HepG2 (cell line): ENCODE results near the gene ZFP36L2. TPM values are rescaled to one million over a fixed set of nuclear protein-coding genes. Genes with fewer than 3 reads are reported as not detected.

Source experiments
- ATAC-seq: fragments of 200-7000 bp; cut with Tn5 transposase; 3 replicates; pipeline ENCODE4 v1.9.1; 2020; ENCODE audit warnings: mild to moderate bottlenecking, moderate library complexity
- BruUV-seq: library from RNA; stranded (reverse); fragments of 400-500 nt; replicated peaks from 2 replicates; lab custom pipeline; 2021; lab: Mats Ljungman, UMichigan
- CTCF ChIA-PET: fragments of 300-600 bp; formaldehyde crosslinking; extraction: SDS; loops from one replicate; lab custom pipeline; 2021; ENCODE audit warnings: low total read pairs, inconsistent platforms, low intra/inter-chr PET ratio; lab: Yijun Ruan, JAX
- POLR2A ChIA-PET: fragments of 350-600 bp; sonication (Branson Sonifier 250); formaldehyde crosslinking; loops from one replicate; lab custom pipeline; 2020; ENCODE audit warnings: antibody characterized with exemption, inconsistent platforms; lab: Yijun Ruan, JAX
- DNase-seq: peaks from one replicate; pipeline ENCODE4 v3.0.0-alpha.2; 2015; ENCODE audit warnings: low spot score
- FAIRE-seq: peaks from 3 replicates; lab custom pipeline; 2011; peaks lifted over from hg19 to GRCh38; lab: Jason Lieb, UNC
- H2AFZ ChIP-seq: one replicate; pipeline ENCODE4 v1.6.1; 2011; ENCODE audit warnings: low read length, inconsistent platforms
- H3K27ac ChIP-seq: fragments of 300-600 bp; 3 replicates; pipeline ENCODE4 v1.8.0; 2011; ENCODE audit warnings: mixed run types, mild to moderate bottlenecking, mixed read lengths, low read length, inconsistent platforms; ENCODE audit not compliant: insufficient read depth; ENCODE audit errors: extremely low read length
- H3K27me3 ChIP-seq, 2 experiments: fragments of 200-600 bp in 1 of 2; 2 replicates in 1 of 2; 3 replicates in 1 of 2; pipeline versions ENCODE4 v1.6.0 to v1.8.0; 2011; ENCODE audit warnings: low read length in 2 of 2, mild to moderate bottlenecking in 2 of 2, moderate library complexity in 2 of 2, inconsistent platforms in 1 of 2; ENCODE audit not compliant: insufficient read depth in 2 of 2, control insufficient read depth in 1 of 2
- H3K36me3 ChIP-seq, 2 experiments: fragments of 200-600 bp in 1 of 2; replicated peaks in 1 of 2; 2 replicates in 1 of 2; 3 replicates in 1 of 2; pipeline versions ENCODE4 v1.5.1 to v1.8.0; 2011; ENCODE audit warnings: low read length in 2 of 2, inconsistent platforms in 1 of 2; ENCODE audit not compliant: insufficient read depth in 2 of 2, control insufficient read depth in 1 of 2
- H3K4me1 ChIP-seq: 2 replicates; pipeline ENCODE4 v1.5.1; 2012; ENCODE audit warnings: low read length, inconsistent platforms; ENCODE audit not compliant: insufficient read depth
- H3K4me2 ChIP-seq: 2 replicates; pipeline ENCODE4 v1.6.0; 2011; ENCODE audit warnings: low read depth, low read length, inconsistent platforms
- H3K4me3 ChIP-seq, 3 experiments: fragments of 200-600 bp in 1 of 3; sonication (generic), shearing (Covaris generic) in 1 of 3; replicated peaks in 1 of 3; 2 replicates each; pipeline ENCODE4 v1.5.1; 2011 to 2016; ENCODE audit warnings: low read length in 3 of 3, inconsistent platforms in 2 of 3, low read depth in 2 of 3, mild to moderate bottlenecking in 2 of 3, control low read depth in 1 of 3, mixed read lengths in 1 of 3; ENCODE audit not compliant: insufficient read depth in 1 of 3
- H3K79me2 ChIP-seq: one replicate; pipeline ENCODE4 v1.6.1; 2011; ENCODE audit warnings: low read length, inconsistent platforms; ENCODE audit not compliant: insufficient read depth
- H3K9ac ChIP-seq: 2 replicates; pipeline ENCODE4 v1.6.0; 2011; ENCODE audit warnings: mild to moderate bottlenecking, low read depth, low read length, inconsistent platforms; ENCODE audit not compliant: insufficient read depth
- H3K9me3 ChIP-seq: 2 replicates; pipeline ENCODE4 v1.5.1; 2012; ENCODE audit warnings: mild to moderate bottlenecking, low read length
- H4K20me1 ChIP-seq: 2 replicates; pipeline ENCODE4 v1.6.0; 2011; ENCODE audit warnings: inconsistent platforms, mild to moderate bottlenecking, low read length, moderate library complexity; ENCODE audit not compliant: insufficient read depth
- BCL6 ChIP-seq: IDR thresholded peaks from 2 replicates; pipeline ENCODE4 v1.6.1; 2016; ENCODE audit warnings: missing genetic modification reagents, missing compliant biosample characterization
- ELF1 ChIP-seq: sonication (generic); formaldehyde crosslinking; IDR thresholded peaks from 2 replicates; pipeline ENCODE4 v1.4.0; 2020; ENCODE audit warnings: missing genetic modification reagents
- HOXD1 ChIP-seq: sonication (generic); formaldehyde crosslinking; IDR thresholded peaks from 2 replicates; pipeline ENCODE4 v1.5.0; 2020; ENCODE audit warnings: missing genetic modification reagents
- KDM5A ChIP-seq: fragments of 200-600 bp; sonication (generic); IDR thresholded peaks from 2 replicates; pipeline ENCODE4 v1.7.0; 2018; ENCODE audit warnings: antibody characterized with exemption, mild to moderate bottlenecking, low read length, borderline replicate concordance
- NAIF1 ChIP-seq: sonication (generic); formaldehyde crosslinking; IDR thresholded peaks from 2 replicates; pipeline ENCODE4 v1.5.0; 2020; ENCODE audit warnings: mild to moderate bottlenecking, missing genetic modification reagents, borderline replicate concordance
- SOX5 ChIP-seq: IDR thresholded peaks from 2 replicates; pipeline ENCODE4 v1.6.1; 2016; ENCODE audit warnings: borderline replicate concordance
- SP5 ChIP-seq: IDR thresholded peaks from 2 replicates; pipeline ENCODE4 v1.6.1; 2016; ENCODE audit warnings: low read depth, borderline replicate concordance
- ZBTB7A ChIP-seq: sonication (generic); formaldehyde crosslinking; IDR thresholded peaks from 2 replicates; pipeline ENCODE4 v1.8.0; 2022; ENCODE audit warnings: mild to moderate bottlenecking, missing genetic modification reagents
- ZKSCAN8 ChIP-seq: IDR thresholded peaks from 2 replicates; pipeline ENCODE4 v1.6.1; 2016; ENCODE audit warnings: borderline replicate concordance, missing genetic modification reagents, missing compliant biosample characterization
- ZNF12 ChIP-seq: sonication (generic); formaldehyde crosslinking; IDR thresholded peaks from 2 replicates; pipeline ENCODE4 v1.5.0; 2020; ENCODE audit warnings: missing genetic modification reagents
- ZNF335 ChIP-seq: sonication (generic); formaldehyde crosslinking; IDR thresholded peaks from 2 replicates; pipeline ENCODE4 v1.4.0; 2020; ENCODE audit warnings: missing genetic modification reagents
- ZNF510 ChIP-seq: sonication (generic); formaldehyde crosslinking; IDR thresholded peaks from 2 replicates; pipeline ENCODE4 v1.4.0; 2020; ENCODE audit warnings: low read depth, mild to moderate bottlenecking, missing genetic modification reagents
- ZNF563 ChIP-seq: sonication (generic); formaldehyde crosslinking; IDR thresholded peaks from 2 replicates; pipeline ENCODE4 v1.8.0; 2022; ENCODE audit warnings: mild to moderate bottlenecking, moderate library complexity, missing genetic modification reagents
- ZNF569 ChIP-seq: sonication (generic); formaldehyde crosslinking; IDR thresholded peaks from 2 replicates; pipeline ENCODE4 v1.5.0; 2020; ENCODE audit warnings: mild to moderate bottlenecking, missing genetic modification reagents, moderate library complexity, borderline replicate concordance
- WGBS: methylation state at CpG from one replicate; pipeline ENCODE4 v1.1.6; 2017; ENCODE audit warnings: low lambda C conversion rate; 5-methylcytosine and 5-hydroxymethylcytosine counted together
- in situ Hi-C: cut with HindIII; loops from 2 replicates; pipeline ENCODE4 v1.10.0; 2017; ENCODE audit warnings: low pct_unique_long_range_greater_than_20kb; ENCODE audit not compliant: extremely low pct_ligation_motif_present
- intact Hi-C: fragments of 100-400 bp; cut with micrococcal nuclease; formaldehyde crosslinking; loops from one replicate; pipeline ENCODE4 v1.10.0; 2022; ENCODE audit not compliant: unreplicated experiment
- polyA plus RNA-seq, 8 experiments: library from polyadenylated mRNA; depleted of rRNA in 3 of 8; stranded (reverse) in 7 of 8; unstranded in 1 of 8; fragments of >200 nt; fragmentation: Illumina TruSeq in 4 of 8; extraction: Trizol in 4 of 8; gene quantifications; 2 replicates each; pipeline versions ENCODE4 v1.2.1 to v1.2.3, GENCODE V29; 2011 to 2016; ENCODE audit warnings: low read depth in 4 of 8, missing spikeins in 1 of 8, mixed read lengths in 1 of 8; ENCODE audit not compliant: insufficient read depth in 1 of 8
- total RNA-seq, 5 experiments: library from RNA; depleted of rRNA; stranded (reverse); fragments of >200 nt; fragmentation: Illumina TruSeq; extraction: Trizol; gene quantifications; 2 replicates each; pipeline ENCODE4 v1.2.3, GENCODE V29; 2016; ENCODE audit warnings: low read depth in 1 of 5
- TF ChIP-seq, protein P1 (sequence below), 2 experiments: sonication (generic) in 1 of 2; formaldehyde crosslinking in 1 of 2; IDR thresholded peaks; 2 replicates each; pipeline versions ENCODE4 v1.4.0 to v1.6.1; 2018 to 2020; ENCODE audit warnings: missing genetic modification reagents in 2 of 2, borderline replicate concordance in 1 of 2, low read depth in 1 of 2, mild to moderate bottlenecking in 1 of 2, missing biosample characterization in 1 of 2
- TF ChIP-seq, protein P2 (sequence below): sonication (generic); formaldehyde crosslinking; IDR thresholded peaks from 2 replicates; pipeline ENCODE4 v1.5.1; 2020; ENCODE audit warnings: mild to moderate bottlenecking, missing genetic modification reagents, moderate library complexity

The ZFP36L2 gene
- total and polyA plus RNA-seq, 2 of the 13 experiments (the other 11 are each of a cell fraction or from before 2014, with no cell fraction given), result 11.2 to 21.8 TPM

DNA sequence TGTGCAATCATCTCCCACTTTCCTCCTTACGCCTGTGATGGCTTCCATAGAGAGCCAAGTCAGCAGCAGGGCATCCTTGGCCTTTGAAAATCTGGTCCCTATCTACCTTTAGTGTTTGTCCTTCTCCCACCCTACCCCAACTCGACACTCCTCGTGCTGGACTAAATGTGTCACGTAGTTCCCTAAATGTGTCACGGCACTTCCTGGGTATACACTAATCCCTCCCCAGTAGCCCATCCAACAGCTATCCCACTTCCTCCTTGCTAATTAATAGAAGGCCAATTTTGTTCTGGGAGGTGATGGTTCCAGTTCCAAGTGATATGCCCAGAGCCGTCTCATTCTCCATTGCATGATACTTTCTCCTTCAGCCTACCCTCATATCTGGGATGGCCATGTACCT lies 36.5 kb upstream of the ZFP36L2 start:
- intact Hi-C loops (no loop called here), in situ Hi-C loops (no loop called here)
- BruUV-seq, result no TSS peak
- ATAC-seq (no peak), FAIRE-seq (no peak), DNase-seq (no peak)
- Histone ChIP-seq H2AFZ (no peak overlapping the region), H3K27ac (no peak overlapping the region), H3K27me3 (no peaks in the 10 kb centered on the region), H4K20me1 (no peaks in the 10 kb centered on the region), H3K9ac (no peak overlapping the region), H3K4me2 (no peak overlapping the region), H3K36me3 (no peaks in the 10 kb centered on the region; a peak in 1 of 5 replicates), H3K4me3 (no peak overlapping the region), H3K79me2 (no peaks in the 10 kb centered on the region), H3K4me1 (peaks cover 35% of the 10 kb centered on the region), H3K9me3 (no peaks in the 10 kb centered on the region)
- CTCF ChIA-PET, result no interaction called here
- POLR2A ChIA-PET, result no interaction called here
- TF ChIP-seq ZNF12 (CRISPR knock-in tag) (no peak), ZNF335 (CRISPR knock-in tag) (no peak), SP5 (no peak), NAIF1 (CRISPR knock-in tag) (no peak), BCL6 (no peak), ZKSCAN8 (CRISPR knock-in tag) (no peak), ZNF563 (no peak)
- TF ChIP-seq, protein P1, sequence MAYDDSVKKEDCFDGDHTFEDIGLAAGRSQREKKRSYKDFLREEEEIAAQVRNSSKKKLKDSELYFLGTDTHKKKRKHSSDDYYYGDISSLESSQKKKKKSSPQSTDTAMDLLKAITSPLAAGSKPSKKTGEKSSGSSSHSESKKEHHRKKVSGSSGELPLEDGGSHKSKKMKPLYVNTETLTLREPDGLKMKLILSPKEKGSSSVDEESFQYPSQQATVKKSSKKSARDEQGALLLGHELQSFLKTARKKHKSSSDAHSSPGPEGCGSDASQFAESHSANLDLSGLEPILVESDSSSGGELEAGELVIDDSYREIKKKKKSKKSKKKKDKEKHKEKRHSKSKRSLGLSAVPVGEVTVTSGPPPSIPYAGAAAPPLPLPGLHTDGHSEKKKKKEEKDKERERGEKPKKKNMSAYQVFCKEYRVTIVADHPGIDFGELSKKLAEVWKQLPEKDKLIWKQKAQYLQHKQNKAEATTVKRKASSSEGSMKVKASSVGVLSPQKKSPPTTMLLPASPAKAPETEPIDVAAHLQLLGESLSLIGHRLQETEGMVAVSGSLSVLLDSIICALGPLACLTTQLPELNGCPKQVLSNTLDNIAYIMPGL (CRISPR knock-in tag; IDR thresholded peaks at IDR 0.05; ENCODE audit: borderline replicate concordance in 1 of 2, low read depth in 1 of 2), result no peak
- 98% methylated on average over 6 of the region's 6 CpGs for WGBS

DNA sequence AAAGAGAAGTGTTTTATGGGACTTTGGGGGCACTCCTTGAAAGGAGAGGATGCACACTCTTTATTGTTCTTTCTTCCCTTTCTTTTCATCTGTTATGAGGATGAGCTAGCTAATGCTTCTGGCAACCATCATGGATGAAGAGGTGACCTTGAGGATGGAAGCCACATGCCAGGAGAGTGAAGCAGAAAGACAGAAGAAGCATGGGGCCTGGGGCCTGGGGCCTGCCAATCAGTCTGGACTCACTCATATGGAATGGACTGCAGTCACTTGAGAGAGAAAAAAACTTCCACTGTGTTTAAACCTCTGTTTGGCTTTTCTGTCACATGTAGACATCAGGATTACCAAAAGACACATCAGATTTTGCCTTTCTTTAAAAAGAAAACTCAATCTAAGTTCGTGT lies 35.8 kb upstream of the ZFP36L2 start:
- DNase-seq (no peak), ATAC-seq (no peak), FAIRE-seq (no peak)
- Histone ChIP-seq H3K4me1 (peaks cover 42% of the 10 kb centered on the region), H3K4me3 (no peak overlapping the region), H3K79me2 (no peaks in the 10 kb centered on the region), H3K27me3 (no peaks in the 10 kb centered on the region), H3K36me3 (no peaks in the 10 kb centered on the region; a peak in 1 of 5 replicates), H3K9me3 (no peaks in the 10 kb centered on the region), H4K20me1 (no peaks in the 10 kb centered on the region), H3K4me2 (no peak overlapping the region), H3K27ac (no peak overlapping the region), H2AFZ (no peak overlapping the region), H3K9ac (no peak overlapping the region)
- CTCF ChIA-PET, result no interaction called here
- 68% methylated on average over 1 of the region's 1 CpG for WGBS
- in situ Hi-C loops (no loop called here), intact Hi-C loops (no loop called here)
- no TSS peak for BruUV-seq
- POLR2A ChIA-PET, result no interaction called here
- TF ChIP-seq ELF1 (CRISPR knock-in tag), result no peak
- TF ChIP-seq ZNF510 (CRISPR knock-in tag), result no peak
- TF ChIP-seq ZBTB7A (CRISPR knock-in tag), result no peak
- TF ChIP-seq SOX5 (CRISPR knock-in tag), result no peak
- no peak for TF ChIP-seq HOXD1 (CRISPR knock-in tag)
- TF ChIP-seq KDM5A, result no peak
- TF ChIP-seq ZNF569 (CRISPR knock-in tag), result no peak
- TF ChIP-seq, protein P2, sequence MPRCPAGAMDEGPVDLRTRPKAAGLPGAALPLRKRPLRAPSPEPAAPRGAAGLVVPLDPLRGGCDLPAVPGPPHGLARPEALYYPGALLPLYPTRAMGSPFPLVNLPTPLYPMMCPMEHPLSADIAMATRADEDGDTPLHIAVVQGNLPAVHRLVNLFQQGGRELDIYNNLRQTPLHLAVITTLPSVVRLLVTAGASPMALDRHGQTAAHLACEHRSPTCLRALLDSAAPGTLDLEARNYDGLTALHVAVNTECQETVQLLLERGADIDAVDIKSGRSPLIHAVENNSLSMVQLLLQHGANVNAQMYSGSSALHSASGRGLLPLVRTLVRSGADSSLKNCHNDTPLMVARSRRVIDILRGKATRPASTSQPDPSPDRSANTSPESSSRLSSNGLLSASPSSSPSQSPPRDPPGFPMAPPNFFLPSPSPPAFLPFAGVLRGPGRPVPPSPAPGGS, result no peak
